HEK293T (cell line): ENCODE results near the gene DDX41.

Experiments
- ARNT ChIP-seq: fragments of 450-650 bp; IDR thresholded peaks from 2 replicates; pipeline ENCODE4 v1.6.1; 2017; ENCODE audit warnings: mild to moderate bottlenecking
- BHLHE40 ChIP-seq: fragments of 450-650 bp; IDR thresholded peaks from 2 replicates; pipeline ENCODE4 v1.6.1; 2016; ENCODE audit warnings: mild to moderate bottlenecking, moderate library complexity, borderline replicate concordance
- ELF4 ChIP-seq: fragments of 450-650 bp; IDR thresholded peaks from 2 replicates; pipeline ENCODE4 v1.6.1; 2017; ENCODE audit warnings: antibody characterized with exemption
- FOXA1 ChIP-seq: fragments of 450-650 bp; IDR thresholded peaks from 2 replicates; pipeline ENCODE4 v1.6.1; 2016; ENCODE audit warnings: mild to moderate bottlenecking
- FOXK2 ChIP-seq: fragments of 450-650 bp; IDR thresholded peaks from 2 replicates; pipeline ENCODE4 v1.6.1; 2016; ENCODE audit warnings: mild to moderate bottlenecking
- FOXM1 ChIP-seq: fragments of 450-650 bp; IDR thresholded peaks from 2 replicates; pipeline ENCODE4 v1.6.1; 2017; ENCODE audit warnings: mild to moderate bottlenecking, borderline replicate concordance
- HDGF ChIP-seq: fragments of 450-650 bp; IDR thresholded peaks from 2 replicates; pipeline ENCODE4 v1.6.1; 2017; ENCODE audit warnings: antibody characterized with exemption, borderline replicate concordance
- LEF1 ChIP-seq: fragments of 450-650 bp; IDR thresholded peaks from 2 replicates; pipeline ENCODE4 v1.6.1; 2017; ENCODE audit warnings: mild to moderate bottlenecking, borderline replicate concordance
- NFRKB ChIP-seq: fragments of 450-650 bp; IDR thresholded peaks from 2 replicates; pipeline ENCODE4 v1.6.1; 2016; ENCODE audit warnings: mild to moderate bottlenecking, moderate library complexity
- PKNOX1 ChIP-seq: fragments of 450-650 bp; IDR thresholded peaks from 2 replicates; pipeline ENCODE4 v1.6.1; 2016
- SP1 ChIP-seq: fragments of 450-650 bp; IDR thresholded peaks from 2 replicates; pipeline ENCODE4 v1.6.1; 2017
- SUZ12 ChIP-seq: fragments of 450-650 bp; IDR thresholded peaks from 2 replicates; pipeline ENCODE4 v1.6.1; 2016; ENCODE audit warnings: mild to moderate bottlenecking
- TARDBP ChIP-seq: fragments of 450-650 bp; IDR thresholded peaks from 2 replicates; pipeline ENCODE4 v1.6.1; 2016
- ZNF384 ChIP-seq: fragments of 450-650 bp; IDR thresholded peaks from 2 replicates; pipeline ENCODE4 v1.6.1; 2016

GRCh38 chr5:177510567-177511053 lies 6.2 kb downstream of the DDX41 start:
- TF ChIP-seq LEF1 (no peak), ELF4 (no peak), PKNOX1 (no peak), ZNF384 (no peak), FOXA1 (no peak), FOXK2 (no peak), SP1 (no peak), FOXM1 (no peak), BHLHE40 (no peak), NFRKB (no peak), SUZ12 (no peak), HDGF (no peak), TARDBP (no peak), ARNT (no peak)
